Activated CD8-positive, alpha-beta T cell treated with anti-CD3 and anti-CD28 coated beads for 36 hours (primary cell): Measurements from ENCODE around the gene ZNF581. TPM values are rescaled to one million over a fixed set of nuclear protein-coding genes. Genes with fewer than 3 reads are reported as not detected.

Experiments
- ATAC-seq: fragments of 200-7000 bp; cut with Tn5 transposase; one replicate; pipeline ENCODE4 v1.10.0; 2021; ENCODE audit warnings: mild to moderate bottlenecking, moderate library complexity
- CTCF ChIA-PET: fragments of 350-600 bp; sonication (Branson Sonifier 250); formaldehyde crosslinking; loops from one replicate; lab custom pipeline; 2021; ENCODE audit warnings: antibody characterized with exemption; lab: Charles Lee
- POLR2A ChIA-PET: fragments of 350-600 bp; sonication (Branson Sonifier 250); formaldehyde crosslinking; loops from one replicate; lab custom pipeline; 2021; ENCODE audit warnings: antibody characterized with exemption; lab: Charles Lee
- DNase-seq: peaks from one replicate; pipeline ENCODE4 v3.0.0-alpha.2; 2020
- H3K27ac Mint-ChIP-seq: one replicate; pipeline ENCODE4 v1.8.0; 2021; ENCODE audit warnings: mild to moderate bottlenecking, mixed read lengths
- H3K27me3 Mint-ChIP-seq: one replicate; pipeline ENCODE4 v1.8.0; 2021; ENCODE audit warnings: mixed read lengths
- H3K36me3 Mint-ChIP-seq: one replicate; pipeline ENCODE4 v1.8.0; 2021; ENCODE audit warnings: low read depth, mixed read lengths
- H3K4me1 Mint-ChIP-seq: one replicate; pipeline ENCODE4 v1.8.0; 2021; ENCODE audit warnings: low read depth, mixed read lengths
- H3K4me3 Mint-ChIP-seq: one replicate; pipeline ENCODE4 v1.8.0; 2021; ENCODE audit warnings: mild to moderate bottlenecking, moderate library complexity, mixed read lengths
- H3K9me3 Mint-ChIP-seq: one replicate; pipeline ENCODE4 v1.8.0; 2021; ENCODE audit warnings: mixed read lengths
- intact Hi-C: fragments of 100-400 bp; cut with micrococcal nuclease; formaldehyde crosslinking; loops from one replicate; pipeline ENCODE4 v1.10.0; 2022
- total RNA-seq, 2 experiments: library from RNA; stranded (reverse); gene quantifications; one replicate each; pipeline ENCODE4 v1.2.3, GENCODE V29; 2021
- TF ChIP-seq, protein P1 (sequence below): fragments of 200-600 bp; IDR thresholded peaks from one replicate; pipeline ENCODE4 v1.8.0; 2022; ENCODE audit warnings: antibody characterized with exemption, mild to moderate bottlenecking

The ZNF581 gene
- total RNA-seq, 2 experiments from 2014 or later = 30.4 to 34.5 TPM

DNA sequence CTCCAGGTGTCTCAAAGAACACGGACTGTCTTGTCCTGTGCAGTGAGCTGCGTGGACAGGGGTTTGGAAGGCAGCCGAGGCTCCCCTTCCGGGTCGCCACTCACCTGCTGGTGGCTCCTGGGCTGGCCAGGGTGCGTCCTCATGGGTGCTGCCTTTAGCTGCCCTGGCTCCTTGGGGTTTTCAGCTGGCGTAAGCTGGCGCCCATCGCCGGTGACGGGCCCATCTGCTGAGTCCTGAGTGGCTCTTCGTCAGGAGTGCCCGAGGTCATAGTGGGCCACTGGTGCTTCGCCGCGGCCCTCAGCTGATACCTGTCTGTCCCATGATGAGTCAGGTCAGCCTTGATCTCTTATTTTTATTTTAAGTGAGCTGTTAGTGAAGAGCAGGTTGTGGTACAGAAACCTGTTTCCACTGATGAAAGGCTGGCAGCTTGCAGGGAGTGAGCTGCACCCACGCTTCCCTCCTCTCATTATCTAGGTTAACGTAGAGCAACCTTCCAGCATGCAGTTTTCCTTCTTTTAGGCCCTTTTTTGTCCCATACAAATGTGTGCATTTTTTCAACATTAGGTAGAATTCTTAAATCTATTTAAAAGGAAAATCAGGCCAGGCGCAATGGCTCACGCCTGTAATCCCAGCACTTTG is 50.0 kb downstream of the ZNF581 start:
- no peak overlapping the region for H3K4me3 Mint-ChIP-seq
- CTCF ChIA-PET = no interaction called here
- POLR2A ChIA-PET = no interaction called here

DNA sequence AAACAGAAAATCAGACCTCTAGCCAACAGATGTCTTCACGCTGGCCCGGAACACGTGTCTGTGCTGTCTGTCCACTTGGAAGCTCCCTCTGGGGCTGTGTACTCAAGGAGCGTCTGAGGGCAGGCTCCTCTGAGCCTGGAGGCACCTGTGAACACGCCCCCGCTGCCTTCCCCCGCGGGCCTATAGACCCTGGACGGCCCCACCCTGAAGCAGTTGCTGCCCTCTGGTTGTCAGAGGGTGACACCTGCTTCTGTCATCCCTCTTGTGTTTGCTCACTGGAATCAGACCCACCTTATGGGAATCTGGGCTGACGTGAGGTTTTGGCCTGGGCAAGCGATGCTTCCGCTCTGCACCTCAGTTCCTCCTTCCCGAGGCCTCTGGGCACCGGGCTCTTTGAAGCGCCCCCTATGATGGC is 50.8 kb downstream of the ZNF581 start:
- Mint-ChIP-seq H3K27ac (no peak overlapping the region), H3K9me3 (no peaks in the 10 kb centered on the region), H3K4me1 (no peaks in the 10 kb centered on the region), H3K27me3 (no peaks in the 10 kb centered on the region), H3K36me3 (peaks cover 12% of the 10 kb centered on the region), H3K4me3 (no peak overlapping the region)
- TF ChIP-seq, protein P1, sequence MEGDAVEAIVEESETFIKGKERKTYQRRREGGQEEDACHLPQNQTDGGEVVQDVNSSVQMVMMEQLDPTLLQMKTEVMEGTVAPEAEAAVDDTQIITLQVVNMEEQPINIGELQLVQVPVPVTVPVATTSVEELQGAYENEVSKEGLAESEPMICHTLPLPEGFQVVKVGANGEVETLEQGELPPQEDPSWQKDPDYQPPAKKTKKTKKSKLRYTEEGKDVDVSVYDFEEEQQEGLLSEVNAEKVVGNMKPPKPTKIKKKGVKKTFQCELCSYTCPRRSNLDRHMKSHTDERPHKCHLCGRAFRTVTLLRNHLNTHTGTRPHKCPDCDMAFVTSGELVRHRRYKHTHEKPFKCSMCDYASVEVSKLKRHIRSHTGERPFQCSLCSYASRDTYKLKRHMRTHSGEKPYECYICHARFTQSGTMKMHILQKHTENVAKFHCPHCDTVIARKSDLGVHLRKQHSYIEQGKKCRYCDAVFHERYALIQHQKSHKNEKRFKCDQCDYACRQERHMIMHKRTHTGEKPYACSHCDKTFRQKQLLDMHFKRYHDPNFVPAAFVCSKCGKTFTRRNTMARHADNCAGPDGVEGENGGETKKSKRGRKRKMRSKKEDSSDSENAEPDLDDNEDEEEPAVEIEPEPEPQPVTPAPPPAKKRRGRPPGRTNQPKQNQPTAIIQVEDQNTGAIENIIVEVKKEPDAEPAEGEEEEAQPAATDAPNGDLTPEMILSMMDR = no peak
- intact Hi-C loops = no loop called here
- ATAC-seq (no peak), DNase-seq (no peak)
- ChIA-PET CTCF (no interaction called here), POLR2A (no interaction called here)

More for the DNA sequence above, 50.0 kb downstream of the ZNF581 start:
- Mint-ChIP-seq H3K36me3 (peaks cover 7% of the 10 kb centered on the region), H3K4me1 (no peaks in the 10 kb centered on the region), H3K27ac (no peak overlapping the region), H3K27me3 (no peaks in the 10 kb centered on the region), H3K9me3 (no peaks in the 10 kb centered on the region)
- ATAC-seq (no peak), DNase-seq (no peak)
- TF ChIP-seq, protein P1 = no peak
- intact Hi-C loops = no loop called here

DNA sequence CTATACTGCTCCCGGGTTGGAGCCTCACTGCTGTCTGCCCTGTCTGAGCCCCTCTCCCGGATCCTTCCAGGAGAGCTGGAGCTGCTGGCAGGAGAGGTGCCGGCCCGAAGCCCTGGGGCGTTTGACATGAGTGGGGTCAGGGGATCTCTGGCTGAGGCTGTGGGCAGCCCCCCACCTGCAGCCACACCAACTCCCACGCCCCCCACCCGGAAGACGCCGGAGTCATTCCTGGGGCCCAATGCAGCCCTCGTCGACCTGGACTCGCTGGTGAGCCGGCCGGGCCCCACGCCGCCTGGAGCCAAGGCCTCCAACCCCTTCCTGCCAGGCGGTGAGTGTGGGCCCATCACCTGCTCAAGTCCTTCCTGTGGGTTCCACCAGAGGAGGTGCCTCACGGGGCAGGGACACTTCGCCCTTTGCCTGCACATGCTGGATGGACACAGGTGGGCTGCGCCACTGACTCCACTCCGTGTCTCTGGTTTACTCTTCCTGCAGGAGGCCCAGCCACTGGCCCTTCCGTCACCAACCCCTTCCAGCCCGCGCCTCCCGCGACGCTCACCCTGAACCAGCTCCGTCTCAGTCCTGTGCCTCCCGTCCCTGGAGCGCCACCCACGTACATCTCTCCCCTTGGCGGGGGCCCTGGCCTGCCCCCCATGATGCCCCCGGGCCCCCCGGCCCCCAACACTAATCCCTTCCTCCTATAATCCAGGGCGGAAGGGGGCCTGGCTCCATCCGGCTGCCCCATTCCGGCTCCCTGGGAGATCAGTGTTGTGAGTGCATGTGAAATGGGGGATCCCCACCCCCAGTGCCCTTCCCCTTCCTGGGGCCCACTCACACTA is 51.4 kb downstream of the ZNF581 start:
- H3K36me3 Mint-ChIP-seq = peaks cover 12% of the 10 kb centered on the region
- CTCF ChIA-PET = no interaction called here
- H3K4me1 Mint-ChIP-seq = no peaks in the 10 kb centered on the region
- TF ChIP-seq, protein P1 = no peak
- POLR2A ChIA-PET = no interaction called here
- intact Hi-C loops = no loop called here
- ATAC-seq (no peak), DNase-seq (no peak)
- H3K27ac Mint-ChIP-seq = no peak overlapping the region
- no peak overlapping the region for H3K4me3 Mint-ChIP-seq
- H3K9me3 Mint-ChIP-seq = no peaks in the 10 kb centered on the region
- H3K27me3 Mint-ChIP-seq = no peaks in the 10 kb centered on the region

Other genes with a start within 250 kb of the ZNF581 start
- 100 to 1,000 TPM; 229 to 241 TPM for gene UBE2S, start 235.9 kb upstream of the ZNF581 start, total RNA-seq
- not detected for gene SHISA7, start 200.3 kb upstream of the ZNF581 start, total RNA-seq
- gene ISOC2, start 182.0 kb upstream of the ZNF581 start, total RNA-seq = 10 to 100 TPM; 29.0 to 29.3 TPM
- gene C19orf85, start 178.9 kb upstream of the ZNF581 start, total RNA-seq = not detected
- 1 to 10 TPM; 8.4 to 8.6 TPM for gene ZNF628, start 167.0 kb upstream of the ZNF581 start, total RNA-seq
- 10 to 100 TPM; 18.9 to 19.9 TPM for gene NAT14, start 158.5 kb upstream of the ZNF581 start, total RNA-seq
- under 1 TPM; 0.67 to 0.70 TPM for gene SSC5D, start 155.2 kb upstream of the ZNF581 start, total RNA-seq
- not detected for gene SBK2, start 106.5 kb upstream of the ZNF581 start, total RNA-seq
- not detected for gene SBK3, start 98.1 kb upstream of the ZNF581 start, total RNA-seq
- gene ZNF579, start 62.8 kb upstream of the ZNF581 start, total RNA-seq = 1 to 10 TPM; 7.2 TPM
- gene FIZ1, start 44.1 kb upstream of the ZNF581 start, total RNA-seq = 10 to 100 TPM; 11.4 to 13.2 TPM
- gene ZNF524, start 43.4 kb upstream of the ZNF581 start, total RNA-seq = 10 to 100 TPM; 11.0 to 12.3 TPM
- gene ZNF865, start 38.0 kb upstream of the ZNF581 start, total RNA-seq = 10 to 100 TPM; 10.6 to 11.7 TPM
- 1 to 10 TPM; 3.6 to 3.7 TPM for gene ZNF784, start 19.1 kb upstream of the ZNF581 start, total RNA-seq
- gene ZNF580, start 2.6 kb upstream of the ZNF581 start, total RNA-seq = 10 to 100 TPM; 24.8 to 26.2 TPM
- 10 to 100 TPM in 1 of 2 experiments, 1 to 10 TPM in 1; 8.8 to 11.2 TPM for gene CCDC106, start 4.6 kb downstream of the ZNF581 start, total RNA-seq
- gene U2AF2, start 11.4 kb downstream of the ZNF581 start, total RNA-seq = 100 to 1,000 TPM; 304 to 306 TPM
- 10 to 100 TPM; 36.2 to 37.7 TPM for gene EPN1, start 31.6 kb downstream of the ZNF581 start, total RNA-seq
- gene NLRP9, start 94.8 kb downstream of the ZNF581 start, total RNA-seq = not detected
- gene RFPL4A, start 115.4 kb downstream of the ZNF581 start, total RNA-seq = not detected
- not detected for gene RFPL4AL1, start 125.5 kb downstream of the ZNF581 start, total RNA-seq
- under 1 TPM in 1 of 2 experiments, not detected in 1; 0.14 TPM for gene NLRP11, start 188.3 kb downstream of the ZNF581 start, total RNA-seq
- gene NLRP4, start 192.9 kb downstream of the ZNF581 start, total RNA-seq = not detected